HepG2 (cell line): ENCODE measurements around the gene MTPN. TPM values are rescaled to one million over a fixed set of nuclear protein-coding genes. Genes with fewer than 3 reads are reported as not detected.

ENCODE experiments used
- ATAC-seq: fragments of 200-7000 bp; cut with Tn5 transposase; 3 replicates; pipeline ENCODE4 v1.9.1; 2020; ENCODE audit warnings: mild to moderate bottlenecking, moderate library complexity
- BruUV-seq: library from RNA; stranded (reverse); fragments of 400-500 nt; replicated peaks from 2 replicates; lab custom pipeline; 2021; lab: Mats Ljungman, UMichigan
- CTCF ChIA-PET: fragments of 300-600 bp; formaldehyde crosslinking; extraction: SDS; loops from one replicate; lab custom pipeline; 2021; ENCODE audit warnings: low total read pairs, inconsistent platforms, low intra/inter-chr PET ratio; lab: Yijun Ruan, JAX
- POLR2A ChIA-PET: fragments of 350-600 bp; sonication (Branson Sonifier 250); formaldehyde crosslinking; loops from one replicate; lab custom pipeline; 2020; ENCODE audit warnings: antibody characterized with exemption, inconsistent platforms; lab: Yijun Ruan, JAX
- DNase-seq: peaks from one replicate; pipeline ENCODE4 v3.0.0-alpha.2; 2015; ENCODE audit warnings: low spot score
- FAIRE-seq: peaks from 3 replicates; lab custom pipeline; 2011; peaks lifted over from hg19 to GRCh38; lab: Jason Lieb, UNC
- H2AFZ ChIP-seq: one replicate; pipeline ENCODE4 v1.6.1; 2011; ENCODE audit warnings: low read length, inconsistent platforms
- H3K27ac ChIP-seq: fragments of 300-600 bp; 3 replicates; pipeline ENCODE4 v1.8.0; 2011; ENCODE audit warnings: mixed run types, mild to moderate bottlenecking, mixed read lengths, low read length, inconsistent platforms; ENCODE audit not compliant: insufficient read depth; ENCODE audit errors: extremely low read length
- H3K27me3 ChIP-seq, 2 experiments: fragments of 200-600 bp in 1 of 2; 2 replicates in 1 of 2; 3 replicates in 1 of 2; pipeline versions ENCODE4 v1.6.0 to v1.8.0; 2011; ENCODE audit warnings: low read length in 2 of 2, mild to moderate bottlenecking in 2 of 2, moderate library complexity in 2 of 2, inconsistent platforms in 1 of 2; ENCODE audit not compliant: insufficient read depth in 2 of 2, control insufficient read depth in 1 of 2
- H3K36me3 ChIP-seq, 2 experiments: fragments of 200-600 bp in 1 of 2; replicated peaks in 1 of 2; 2 replicates in 1 of 2; 3 replicates in 1 of 2; pipeline versions ENCODE4 v1.5.1 to v1.8.0; 2011; ENCODE audit warnings: low read length in 2 of 2, inconsistent platforms in 1 of 2; ENCODE audit not compliant: insufficient read depth in 2 of 2, control insufficient read depth in 1 of 2
- H3K4me1 ChIP-seq: 2 replicates; pipeline ENCODE4 v1.5.1; 2012; ENCODE audit warnings: low read length, inconsistent platforms; ENCODE audit not compliant: insufficient read depth
- H3K4me2 ChIP-seq: 2 replicates; pipeline ENCODE4 v1.6.0; 2011; ENCODE audit warnings: low read depth, low read length, inconsistent platforms
- H3K4me3 ChIP-seq, 3 experiments: fragments of 200-600 bp in 1 of 3; sonication (generic), shearing (Covaris generic) in 1 of 3; replicated peaks in 1 of 3; 2 replicates each; pipeline ENCODE4 v1.5.1; 2011 to 2016; ENCODE audit warnings: low read length in 3 of 3, inconsistent platforms in 2 of 3, low read depth in 2 of 3, mild to moderate bottlenecking in 2 of 3, control low read depth in 1 of 3, mixed read lengths in 1 of 3; ENCODE audit not compliant: insufficient read depth in 1 of 3
- H3K79me2 ChIP-seq: one replicate; pipeline ENCODE4 v1.6.1; 2011; ENCODE audit warnings: low read length, inconsistent platforms; ENCODE audit not compliant: insufficient read depth
- H3K9ac ChIP-seq: 2 replicates; pipeline ENCODE4 v1.6.0; 2011; ENCODE audit warnings: mild to moderate bottlenecking, low read depth, low read length, inconsistent platforms; ENCODE audit not compliant: insufficient read depth
- H3K9me3 ChIP-seq: 2 replicates; pipeline ENCODE4 v1.5.1; 2012; ENCODE audit warnings: mild to moderate bottlenecking, low read length
- H4K20me1 ChIP-seq: 2 replicates; pipeline ENCODE4 v1.6.0; 2011; ENCODE audit warnings: inconsistent platforms, mild to moderate bottlenecking, low read length, moderate library complexity; ENCODE audit not compliant: insufficient read depth
- ARID3A ChIP-seq: IDR thresholded peaks from 2 replicates; pipeline ENCODE4 v1.6.1; 2012; ENCODE audit warnings: low read depth, low read length, improper control_type of control experiment
- ARNTL ChIP-seq: sonication (generic); formaldehyde crosslinking; IDR thresholded peaks from 2 replicates; pipeline ENCODE4 v1.4.0; 2020; ENCODE audit warnings: mild to moderate bottlenecking, missing genetic modification reagents
- DRAP1 ChIP-seq: IDR thresholded peaks from 2 replicates; pipeline ENCODE4 v1.6.1; 2016; ENCODE audit warnings: missing genetic modification reagents, missing compliant biosample characterization
- FOXA3 ChIP-seq: IDR thresholded peaks from 2 replicates; pipeline ENCODE4 v1.6.1; 2016; ENCODE audit warnings: missing genetic modification reagents, missing compliant biosample characterization
- HOXA7 ChIP-seq: sonication (generic); formaldehyde crosslinking; IDR thresholded peaks from 2 replicates; pipeline ENCODE4 v1.8.1; 2022; ENCODE audit warnings: mild to moderate bottlenecking, missing genetic modification reagents, moderate library complexity
- MIER2 ChIP-seq: IDR thresholded peaks from 2 replicates; pipeline ENCODE4 v1.6.1; 2016; ENCODE audit warnings: missing biosample characterization, missing genetic modification reagents
- NR1H2 ChIP-seq: sonication (generic); formaldehyde crosslinking; IDR thresholded peaks from 2 replicates; pipeline ENCODE4 v1.8.1; 2022; ENCODE audit warnings: low read depth, missing genetic modification reagents, borderline replicate concordance
- SP5 ChIP-seq: IDR thresholded peaks from 2 replicates; pipeline ENCODE4 v1.6.1; 2016; ENCODE audit warnings: low read depth, borderline replicate concordance
- U2AF1 ChIP-seq: fragments of 200-400 bp; formaldehyde crosslinking; optimal IDR thresholded peaks from 2 replicates; pipeline ENCODE3; 2017; ENCODE audit warnings: mild to moderate bottlenecking, low read depth, low read length
- XRCC5 ChIP-seq: fragments of 200-400 bp; formaldehyde crosslinking; optimal IDR thresholded peaks from 2 replicates; pipeline ENCODE3; 2017; ENCODE audit warnings: mild to moderate bottlenecking, low read length
- ZC3H13 ChIP-seq: sonication (generic); formaldehyde crosslinking; IDR thresholded peaks from 2 replicates; pipeline ENCODE4 v1.8.1; 2023; ENCODE audit warnings: mild to moderate bottlenecking, missing genetic modification reagents, moderate library complexity
- in situ Hi-C: cut with HindIII; loops from 2 replicates; pipeline ENCODE4 v1.10.0; 2017; ENCODE audit warnings: low pct_unique_long_range_greater_than_20kb; ENCODE audit not compliant: extremely low pct_ligation_motif_present
- intact Hi-C: fragments of 100-400 bp; cut with micrococcal nuclease; formaldehyde crosslinking; loops from one replicate; pipeline ENCODE4 v1.10.0; 2022; ENCODE audit not compliant: unreplicated experiment
- polyA plus RNA-seq, 8 experiments: library from polyadenylated mRNA; depleted of rRNA in 3 of 8; stranded (reverse) in 7 of 8; unstranded in 1 of 8; fragments of >200 nt; fragmentation: Illumina TruSeq in 4 of 8; extraction: Trizol in 4 of 8; gene quantifications; 2 replicates each; pipeline versions ENCODE4 v1.2.1 to v1.2.3, GENCODE V29; 2011 to 2016; ENCODE audit warnings: low read depth in 4 of 8, missing spikeins in 1 of 8, mixed read lengths in 1 of 8; ENCODE audit not compliant: insufficient read depth in 1 of 8
- total RNA-seq, 5 experiments: library from RNA; depleted of rRNA; stranded (reverse); fragments of >200 nt; fragmentation: Illumina TruSeq; extraction: Trizol; gene quantifications; 2 replicates each; pipeline ENCODE4 v1.2.3, GENCODE V29; 2016; ENCODE audit warnings: low read depth in 1 of 5
- TF ChIP-seq, protein P1 (sequence below): sonication (generic); formaldehyde crosslinking; conservative IDR thresholded peaks from 2 replicates; pipeline ENCODE4 v1.4.0; 2020; ENCODE audit warnings: missing genetic modification reagents
- TF ChIP-seq, protein P2 (sequence below): conservative IDR thresholded peaks from 2 replicates; pipeline ENCODE4 v1.6.1; 2018; ENCODE audit warnings: missing genetic modification reagents
- TF ChIP-seq, protein P3 (sequence below): sonication (generic); formaldehyde crosslinking; IDR thresholded peaks from 2 replicates; pipeline ENCODE4 v1.4.0; 2020; ENCODE audit warnings: missing genetic modification reagents
- TF ChIP-seq, protein P4 (sequence below): sonication (generic); formaldehyde crosslinking; conservative IDR thresholded peaks from 2 replicates; pipeline ENCODE4 v1.8.0; 2022; ENCODE audit warnings: missing genetic modification reagents

Gene MTPN
- total and polyA plus RNA-seq, 2 of the 13 experiments (the other 11 are each of a cell fraction or from before 2014, with no cell fraction given), result 31.1 to 71.7 TPM

DNA sequence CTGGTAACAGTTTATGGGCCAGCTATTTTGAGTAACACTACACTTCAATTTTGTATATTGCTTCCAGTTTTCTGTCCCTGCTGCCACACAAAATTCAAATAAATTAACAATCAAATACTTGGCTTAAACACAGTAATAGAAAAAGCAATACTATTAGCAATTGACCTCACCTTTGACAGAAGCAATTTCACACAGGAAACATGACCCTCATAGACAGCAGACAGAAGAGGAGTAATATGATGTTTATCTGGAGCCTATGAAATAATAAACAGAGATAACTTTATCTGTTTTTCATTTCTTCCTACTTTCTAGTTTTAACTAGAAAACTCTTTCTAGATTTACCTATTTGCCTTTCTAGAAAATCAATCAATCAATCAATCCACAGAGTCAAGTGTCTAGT, 26.7 kb downstream of the MTPN start:
- Histone ChIP-seq H3K27me3 (no peaks in the 10 kb centered on the region), H2AFZ (no peak overlapping the region), H4K20me1 (0 out of 2 replicates have a peak, but pooled peaks cover 7% of the 10 kb centered on the region), H3K9ac (no peak overlapping the region), H3K79me2 (peaks cover 12% of the 10 kb centered on the region), H3K4me2 (no peak overlapping the region), H3K9me3 (no peaks in the 10 kb centered on the region), H3K4me1 (no peaks in the 10 kb centered on the region), H3K4me3 (no peak overlapping the region), H3K27ac (no peak overlapping the region), H3K36me3 (peaks cover 8 to 37% of the 10 kb centered on the region in 2 experiments)
- FAIRE-seq (no peak), ATAC-seq (no peak), DNase-seq (no peak)
- in situ Hi-C loops (no loop called here), intact Hi-C loops (no loop called here)
- CTCF ChIA-PET, result no interaction called here
- no TSS peak for BruUV-seq
- POLR2A ChIA-PET, result no interaction called here
- TF ChIP-seq DRAP1 (CRISPR knock-in tag), result no peak
- TF ChIP-seq SP5, result no peak
- TF ChIP-seq ARNTL (CRISPR knock-in tag), result no peak
- TF ChIP-seq, protein P1, sequence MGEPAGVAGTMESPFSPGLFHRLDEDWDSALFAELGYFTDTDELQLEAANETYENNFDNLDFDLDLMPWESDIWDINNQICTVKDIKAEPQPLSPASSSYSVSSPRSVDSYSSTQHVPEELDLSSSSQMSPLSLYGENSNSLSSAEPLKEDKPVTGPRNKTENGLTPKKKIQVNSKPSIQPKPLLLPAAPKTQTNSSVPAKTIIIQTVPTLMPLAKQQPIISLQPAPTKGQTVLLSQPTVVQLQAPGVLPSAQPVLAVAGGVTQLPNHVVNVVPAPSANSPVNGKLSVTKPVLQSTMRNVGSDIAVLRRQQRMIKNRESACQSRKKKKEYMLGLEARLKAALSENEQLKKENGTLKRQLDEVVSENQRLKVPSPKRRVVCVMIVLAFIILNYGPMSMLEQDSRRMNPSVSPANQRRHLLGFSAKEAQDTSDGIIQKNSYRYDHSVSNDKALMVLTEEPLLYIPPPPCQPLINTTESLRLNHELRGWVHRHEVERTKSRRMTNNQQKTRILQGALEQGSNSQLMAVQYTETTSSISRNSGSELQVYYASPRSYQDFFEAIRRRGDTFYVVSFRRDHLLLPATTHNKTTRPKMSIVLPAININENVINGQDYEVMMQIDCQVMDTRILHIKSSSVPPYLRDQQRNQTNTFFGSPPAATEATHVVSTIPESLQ (CRISPR knock-in tag), result no peak
- no peak for TF ChIP-seq ARID3A
- no peak for TF ChIP-seq NR1H2
- no peak for TF ChIP-seq XRCC5
- TF ChIP-seq, protein P2, sequence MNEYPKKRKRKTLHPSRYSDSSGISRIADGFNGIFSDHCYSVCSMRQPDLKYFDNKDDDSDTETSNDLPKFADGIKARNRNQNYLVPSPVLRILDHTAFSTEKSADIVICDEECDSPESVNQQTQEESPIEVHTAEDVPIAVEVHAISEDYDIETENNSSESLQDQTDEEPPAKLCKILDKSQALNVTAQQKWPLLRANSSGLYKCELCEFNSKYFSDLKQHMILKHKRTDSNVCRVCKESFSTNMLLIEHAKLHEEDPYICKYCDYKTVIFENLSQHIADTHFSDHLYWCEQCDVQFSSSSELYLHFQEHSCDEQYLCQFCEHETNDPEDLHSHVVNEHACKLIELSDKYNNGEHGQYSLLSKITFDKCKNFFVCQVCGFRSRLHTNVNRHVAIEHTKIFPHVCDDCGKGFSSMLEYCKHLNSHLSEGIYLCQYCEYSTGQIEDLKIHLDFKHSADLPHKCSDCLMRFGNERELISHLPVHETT (CRISPR knock-in tag), result no peak
- TF ChIP-seq, protein P3, sequence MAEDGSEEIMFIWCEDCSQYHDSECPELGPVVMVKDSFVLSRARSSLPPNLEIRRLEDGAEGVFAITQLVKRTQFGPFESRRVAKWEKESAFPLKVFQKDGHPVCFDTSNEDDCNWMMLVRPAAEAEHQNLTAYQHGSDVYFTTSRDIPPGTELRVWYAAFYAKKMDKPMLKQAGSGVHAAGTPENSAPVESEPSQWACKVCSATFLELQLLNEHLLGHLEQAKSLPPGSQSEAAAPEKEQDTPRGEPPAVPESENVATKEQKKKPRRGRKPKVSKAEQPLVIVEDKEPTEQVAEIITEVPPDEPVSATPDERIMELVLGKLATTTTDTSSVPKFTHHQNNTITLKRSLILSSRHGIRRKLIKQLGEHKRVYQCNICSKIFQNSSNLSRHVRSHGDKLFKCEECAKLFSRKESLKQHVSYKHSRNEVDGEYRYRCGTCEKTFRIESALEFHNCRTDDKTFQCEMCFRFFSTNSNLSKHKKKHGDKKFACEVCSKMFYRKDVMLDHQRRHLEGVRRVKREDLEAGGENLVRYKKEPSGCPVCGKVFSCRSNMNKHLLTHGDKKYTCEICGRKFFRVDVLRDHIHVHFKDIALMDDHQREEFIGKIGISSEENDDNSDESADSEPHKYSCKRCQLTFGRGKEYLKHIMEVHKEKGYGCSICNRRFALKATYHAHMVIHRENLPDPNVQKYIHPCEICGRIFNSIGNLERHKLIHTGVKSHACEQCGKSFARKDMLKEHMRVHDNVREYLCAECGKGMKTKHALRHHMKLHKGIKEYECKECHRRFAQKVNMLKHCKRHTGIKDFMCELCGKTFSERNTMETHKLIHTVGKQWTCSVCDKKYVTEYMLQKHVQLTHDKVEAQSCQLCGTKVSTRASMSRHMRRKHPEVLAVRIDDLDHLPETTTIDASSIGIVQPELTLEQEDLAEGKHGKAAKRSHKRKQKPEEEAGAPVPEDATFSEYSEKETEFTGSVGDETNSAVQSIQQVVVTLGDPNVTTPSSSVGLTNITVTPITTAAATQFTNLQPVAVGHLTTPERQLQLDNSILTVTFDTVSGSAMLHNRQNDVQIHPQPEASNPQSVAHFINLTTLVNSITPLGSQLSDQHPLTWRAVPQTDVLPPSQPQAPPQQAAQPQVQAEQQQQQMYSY, result no peak
- no peak for TF ChIP-seq FOXA3
- TF ChIP-seq MIER2 (CRISPR knock-in tag), result no peak
- no peak for TF ChIP-seq HOXA7
- no peak for TF ChIP-seq ZC3H13 (CRISPR knock-in tag)
- TF ChIP-seq, protein P4, sequence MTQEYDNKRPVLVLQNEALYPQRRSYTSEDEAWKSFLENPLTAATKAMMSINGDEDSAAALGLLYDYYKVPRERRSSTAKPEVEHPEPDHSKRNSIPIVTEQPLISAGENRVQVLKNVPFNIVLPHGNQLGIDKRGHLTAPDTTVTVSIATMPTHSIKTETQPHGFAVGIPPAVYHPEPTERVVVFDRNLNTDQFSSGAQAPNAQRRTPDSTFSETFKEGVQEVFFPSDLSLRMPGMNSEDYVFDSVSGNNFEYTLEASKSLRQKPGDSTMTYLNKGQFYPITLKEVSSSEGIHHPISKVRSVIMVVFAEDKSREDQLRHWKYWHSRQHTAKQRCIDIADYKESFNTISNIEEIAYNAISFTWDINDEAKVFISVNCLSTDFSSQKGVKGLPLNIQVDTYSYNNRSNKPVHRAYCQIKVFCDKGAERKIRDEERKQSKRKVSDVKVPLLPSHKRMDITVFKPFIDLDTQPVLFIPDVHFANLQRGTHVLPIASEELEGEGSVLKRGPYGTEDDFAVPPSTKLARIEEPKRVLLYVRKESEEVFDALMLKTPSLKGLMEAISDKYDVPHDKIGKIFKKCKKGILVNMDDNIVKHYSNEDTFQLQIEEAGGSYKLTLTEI (CRISPR knock-in tag), result no peak
- no peak for TF ChIP-seq U2AF1
